GM12878 (cell line): ENCODE results near the gene LRRC40.

ENCODE experiments used
- ETV6 ChIP-seq, 2 experiments: fragments of 450-650 bp in 1 of 2; IDR thresholded peaks in 1 of 2; conservative IDR thresholded peaks in 1 of 2; 2 replicates each; pipeline ENCODE4 v1.6.1; 2014; ENCODE audit warnings: antibody characterized with exemption in 1 of 2, borderline replicate concordance in 1 of 2, low read depth in 1 of 2, mild to moderate bottlenecking in 1 of 2, moderate library complexity in 1 of 2
- EZH2 ChIP-seq: IDR thresholded peaks from 2 replicates; pipeline ENCODE4 v1.6.1; 2012; ENCODE audit warnings: low read depth, mild to moderate bottlenecking, control low read depth, inconsistent platforms, low read length, borderline replicate concordance; ENCODE audit not compliant: control insufficient read depth
- FOXM1 ChIP-seq: IDR thresholded peaks from 2 replicates; pipeline ENCODE4 v1.6.1; 2012; ENCODE audit warnings: low read depth, mild to moderate bottlenecking, inconsistent platforms, low read length, moderate library complexity
- PBX3 ChIP-seq: IDR thresholded peaks from 2 replicates; pipeline ENCODE4 v1.6.1; 2011; ENCODE audit warnings: mild to moderate bottlenecking, low read depth, low read length, moderate library complexity; ENCODE audit not compliant: insufficient replicate concordance
- POLR2A ChIP-seq: IDR thresholded peaks from 2 replicates; pipeline ENCODE4 v1.6.1; 2011; ENCODE audit warnings: low read depth, mild to moderate bottlenecking, low read length
- POLR2AphosphoS5 ChIP-seq: IDR thresholded peaks from 2 replicates; pipeline ENCODE4 v1.6.1; 2011; ENCODE audit warnings: mild to moderate bottlenecking, low read length, inconsistent platforms
- RB1 ChIP-seq: fragments of 450-650 bp; formaldehyde crosslinking; IDR thresholded peaks from 2 replicates; pipeline ENCODE4 v1.6.1; 2017; ENCODE audit warnings: mild to moderate bottlenecking, borderline replicate concordance
- SP1 ChIP-seq: IDR thresholded peaks from one replicate; pipeline ENCODE4 v1.6.1; 2011; ENCODE audit warnings: low read depth, low read length
- TCF12 ChIP-seq: IDR thresholded peaks from 2 replicates; pipeline ENCODE4 v1.6.1; 2011; ENCODE audit warnings: low read depth, mild to moderate bottlenecking, low read length
- USF1 ChIP-seq: IDR thresholded peaks from 2 replicates; pipeline ENCODE4 v1.6.1; 2011; ENCODE audit warnings: borderline replicate concordance, low read depth, mild to moderate bottlenecking, moderate library complexity, mixed read lengths, low read length; ENCODE audit not compliant: insufficient read depth; ENCODE audit errors: extremely low read length
- TF ChIP-seq, protein P1 (sequence below): IDR thresholded peaks from 2 replicates; pipeline ENCODE4 v1.6.1; 2012; ENCODE audit warnings: low read depth, low read length, improper control_type of control experiment
- TF ChIP-seq, protein P2 (sequence below): IDR thresholded peaks from 2 replicates; pipeline ENCODE4 v1.6.1; 2012; ENCODE audit warnings: low read length, inconsistent platforms
- TF ChIP-seq, protein P3 (sequence below), 3 experiments: IDR thresholded peaks in 2 of 3; conservative IDR thresholded peaks in 1 of 3; 2 replicates each; pipeline ENCODE4 v1.5.1; 2011; ENCODE audit warnings: low read depth in 3 of 3, low read length in 3 of 3, mild to moderate bottlenecking in 3 of 3, control low read depth in 2 of 3, moderate library complexity in 2 of 3, inconsistent platforms in 1 of 3, mixed read lengths in 1 of 3; ENCODE audit not compliant: control insufficient read depth in 2 of 3, insufficient read depth in 1 of 3; ENCODE audit errors: extremely low read depth in 1 of 3

DNA sequence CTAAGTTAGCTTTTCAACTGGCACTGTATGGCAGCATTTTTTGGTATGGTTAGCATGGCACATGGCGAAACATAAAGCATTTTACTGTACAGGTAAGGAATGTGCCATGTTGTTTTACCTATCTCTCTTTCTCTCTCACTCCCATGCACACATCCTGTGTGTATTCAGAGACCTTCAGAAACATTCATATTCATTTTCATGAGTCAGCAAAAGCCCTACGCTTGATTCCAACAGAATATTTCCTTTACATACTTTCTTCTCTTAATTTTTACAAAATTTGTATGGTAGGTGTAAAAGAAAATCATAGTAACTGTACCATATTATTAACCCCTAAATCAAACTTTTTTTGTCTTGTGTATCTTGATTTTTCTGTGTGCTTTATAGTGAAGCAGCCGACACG is 26.1 kb upstream of the LRRC40 start:
- TF ChIP-seq POLR2A = no peak
- no peak for TF ChIP-seq TCF12
- TF ChIP-seq, protein P1, sequence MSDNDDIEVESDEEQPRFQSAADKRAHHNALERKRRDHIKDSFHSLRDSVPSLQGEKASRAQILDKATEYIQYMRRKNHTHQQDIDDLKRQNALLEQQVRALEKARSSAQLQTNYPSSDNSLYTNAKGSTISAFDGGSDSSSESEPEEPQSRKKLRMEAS = no peak
- TF ChIP-seq EZH2 = no peak
- TF ChIP-seq, protein P2, sequence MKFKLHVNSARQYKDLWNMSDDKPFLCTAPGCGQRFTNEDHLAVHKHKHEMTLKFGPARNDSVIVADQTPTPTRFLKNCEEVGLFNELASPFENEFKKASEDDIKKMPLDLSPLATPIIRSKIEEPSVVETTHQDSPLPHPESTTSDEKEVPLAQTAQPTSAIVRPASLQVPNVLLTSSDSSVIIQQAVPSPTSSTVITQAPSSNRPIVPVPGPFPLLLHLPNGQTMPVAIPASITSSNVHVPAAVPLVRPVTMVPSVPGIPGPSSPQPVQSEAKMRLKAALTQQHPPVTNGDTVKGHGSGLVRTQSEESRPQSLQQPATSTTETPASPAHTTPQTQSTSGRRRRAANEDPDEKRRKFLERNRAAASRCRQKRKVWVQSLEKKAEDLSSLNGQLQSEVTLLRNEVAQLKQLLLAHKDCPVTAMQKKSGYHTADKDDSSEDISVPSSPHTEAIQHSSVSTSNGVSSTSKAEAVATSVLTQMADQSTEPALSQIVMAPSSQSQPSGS = no peak
- no peak for TF ChIP-seq POLR2AphosphoS5
- TF ChIP-seq, protein P3, sequence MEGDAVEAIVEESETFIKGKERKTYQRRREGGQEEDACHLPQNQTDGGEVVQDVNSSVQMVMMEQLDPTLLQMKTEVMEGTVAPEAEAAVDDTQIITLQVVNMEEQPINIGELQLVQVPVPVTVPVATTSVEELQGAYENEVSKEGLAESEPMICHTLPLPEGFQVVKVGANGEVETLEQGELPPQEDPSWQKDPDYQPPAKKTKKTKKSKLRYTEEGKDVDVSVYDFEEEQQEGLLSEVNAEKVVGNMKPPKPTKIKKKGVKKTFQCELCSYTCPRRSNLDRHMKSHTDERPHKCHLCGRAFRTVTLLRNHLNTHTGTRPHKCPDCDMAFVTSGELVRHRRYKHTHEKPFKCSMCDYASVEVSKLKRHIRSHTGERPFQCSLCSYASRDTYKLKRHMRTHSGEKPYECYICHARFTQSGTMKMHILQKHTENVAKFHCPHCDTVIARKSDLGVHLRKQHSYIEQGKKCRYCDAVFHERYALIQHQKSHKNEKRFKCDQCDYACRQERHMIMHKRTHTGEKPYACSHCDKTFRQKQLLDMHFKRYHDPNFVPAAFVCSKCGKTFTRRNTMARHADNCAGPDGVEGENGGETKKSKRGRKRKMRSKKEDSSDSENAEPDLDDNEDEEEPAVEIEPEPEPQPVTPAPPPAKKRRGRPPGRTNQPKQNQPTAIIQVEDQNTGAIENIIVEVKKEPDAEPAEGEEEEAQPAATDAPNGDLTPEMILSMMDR (IDR thresholded peaks at IDR 0.05 in 2 of 3, conservative IDR thresholded peaks at IDR 0.05 in 1 of 3; ENCODE audit: control insufficient read depth in 2 of 3, extremely low read depth in 1 of 3, insufficient read depth in 1 of 3, low read depth in 3 of 3, low read length in 3 of 3) = no peak
- no peak for TF ChIP-seq ETV6 (conservative IDR thresholded peaks at IDR 0.05 in 1 of 2, IDR thresholded peaks at IDR 0.05 in 1 of 2; ENCODE audit: borderline replicate concordance in 1 of 2, low read depth in 1 of 2)
- no peak for TF ChIP-seq SP1
- TF ChIP-seq FOXM1 = no peak
- TF ChIP-seq RB1 = no peak
- TF ChIP-seq USF1 = no peak
- no peak for TF ChIP-seq PBX3
